HG03354 (cell line): Measurements from ENCODE around the gene PHYKPL.
"Not testable (repeated sequence)": the region's sequence is repeated elsewhere in the genome, so short reads cannot be mapped to it uniquely, and the experiment has no call there.

Source experiments
- ATAC-seq: cut with Tn5 transposase; IDR thresholded peaks from one replicate; pipeline ENCODE4 v1.9.1; 2021; ENCODE audit warnings: mild to moderate bottlenecking; ENCODE audit not compliant: unreplicated experiment, poor library complexity, severe bottlenecking

Gene PHYKPL

GRCh38 chr5:178210686-178211085 lies 21.9 kb downstream of the PHYKPL start:
- no peak for ATAC-seq

GRCh38 chr5:178210073-178210535 lies 22.5 kb downstream of the PHYKPL start:
- no peak for ATAC-seq

DNA sequence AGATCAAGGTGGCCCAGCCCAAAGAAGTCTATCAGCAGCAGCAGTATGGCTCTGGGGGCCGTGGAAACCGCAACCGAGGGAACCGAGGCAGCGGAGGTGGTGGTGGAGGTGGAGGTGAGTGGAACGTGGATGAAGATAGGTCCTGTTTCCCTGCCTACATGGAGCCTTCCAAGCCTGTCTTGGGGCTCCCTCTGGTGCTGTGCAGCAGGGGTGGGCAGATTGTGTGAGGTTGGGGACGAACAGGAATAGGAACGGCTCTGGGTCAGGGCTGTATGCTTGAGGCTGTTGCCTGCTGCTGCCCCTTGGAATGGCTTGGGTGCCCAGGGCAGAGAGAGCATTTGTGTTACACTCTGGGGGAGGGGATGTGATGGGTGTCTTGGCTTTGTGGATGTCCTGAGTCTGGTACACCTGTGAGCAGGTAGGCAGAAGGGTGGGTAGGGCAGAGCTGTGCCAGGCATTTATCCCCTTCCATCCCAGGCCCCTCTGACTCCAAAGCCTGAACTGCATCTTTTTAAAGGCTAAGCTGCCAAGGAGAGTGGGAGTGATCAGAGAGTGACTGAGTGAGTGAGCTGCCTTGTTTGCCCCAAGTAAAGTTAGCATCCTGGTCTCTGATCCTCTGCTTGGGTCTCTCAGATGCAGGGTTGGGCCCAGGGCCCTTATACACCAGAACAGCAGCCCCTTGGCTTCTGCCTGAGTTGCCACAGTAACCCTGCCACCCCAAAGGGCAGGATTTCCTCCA lies 23.1 kb downstream of the PHYKPL start:
- ATAC-seq, result no peak

DNA sequence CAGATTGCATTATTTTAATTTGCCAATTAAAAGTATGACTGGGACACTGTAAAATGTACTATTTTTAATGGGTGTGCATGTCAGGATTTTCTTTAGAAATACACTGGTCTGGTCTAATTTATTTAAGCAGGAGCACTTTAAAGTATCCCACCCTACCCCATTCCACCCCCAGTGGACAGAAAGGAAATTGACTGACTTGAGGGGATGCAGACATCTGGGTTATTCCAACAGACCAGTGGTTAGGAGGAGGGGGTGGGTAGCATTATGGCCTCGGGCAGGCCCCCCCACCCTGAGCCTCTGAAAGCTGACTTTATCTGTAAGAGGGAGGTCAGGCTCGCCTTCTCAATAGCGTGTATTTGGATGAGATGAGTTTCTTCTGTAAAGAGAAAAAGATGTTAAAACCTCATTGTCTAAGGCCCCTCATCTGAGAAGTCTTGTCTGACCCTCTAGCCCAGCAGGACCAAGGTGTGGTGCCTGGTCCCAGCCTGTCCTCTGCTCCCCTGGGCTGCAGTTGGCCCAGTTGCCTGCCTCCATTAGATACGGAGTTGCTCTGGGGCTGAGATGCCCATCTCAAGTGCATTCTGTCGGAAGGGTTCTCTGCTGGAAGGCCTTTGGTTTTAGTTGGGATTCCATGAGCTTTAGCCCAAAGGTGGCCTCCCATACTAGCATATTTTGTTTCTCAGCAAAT lies 23.9 kb downstream of the PHYKPL start:
- ATAC-seq, result no peak

DNA sequence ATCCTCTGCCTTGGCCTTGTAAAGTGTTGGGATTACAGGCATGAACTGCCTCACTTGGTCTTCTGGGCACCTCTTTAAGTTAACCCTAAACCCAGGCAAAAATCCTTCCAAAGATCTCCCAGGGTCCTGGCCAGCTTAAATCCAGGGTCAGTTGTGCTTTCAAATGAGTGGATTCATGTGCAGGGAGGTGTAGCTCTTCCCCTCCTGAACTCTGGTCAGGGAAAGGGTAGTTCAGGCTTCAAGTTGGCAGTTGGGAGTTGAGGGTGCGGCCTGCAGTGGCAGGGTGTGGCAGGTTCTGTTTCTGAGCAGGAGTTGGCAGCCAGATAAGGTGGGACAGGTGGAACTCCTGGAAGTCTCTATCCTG lies 24.7 kb downstream of the PHYKPL start:
- ATAC-seq, result no peak

- ATAC-seq, result no peak
These were observed 25.3 kb downstream of the PHYKPL start for GRCh38 chr5:178207183-178207916.

DNA sequence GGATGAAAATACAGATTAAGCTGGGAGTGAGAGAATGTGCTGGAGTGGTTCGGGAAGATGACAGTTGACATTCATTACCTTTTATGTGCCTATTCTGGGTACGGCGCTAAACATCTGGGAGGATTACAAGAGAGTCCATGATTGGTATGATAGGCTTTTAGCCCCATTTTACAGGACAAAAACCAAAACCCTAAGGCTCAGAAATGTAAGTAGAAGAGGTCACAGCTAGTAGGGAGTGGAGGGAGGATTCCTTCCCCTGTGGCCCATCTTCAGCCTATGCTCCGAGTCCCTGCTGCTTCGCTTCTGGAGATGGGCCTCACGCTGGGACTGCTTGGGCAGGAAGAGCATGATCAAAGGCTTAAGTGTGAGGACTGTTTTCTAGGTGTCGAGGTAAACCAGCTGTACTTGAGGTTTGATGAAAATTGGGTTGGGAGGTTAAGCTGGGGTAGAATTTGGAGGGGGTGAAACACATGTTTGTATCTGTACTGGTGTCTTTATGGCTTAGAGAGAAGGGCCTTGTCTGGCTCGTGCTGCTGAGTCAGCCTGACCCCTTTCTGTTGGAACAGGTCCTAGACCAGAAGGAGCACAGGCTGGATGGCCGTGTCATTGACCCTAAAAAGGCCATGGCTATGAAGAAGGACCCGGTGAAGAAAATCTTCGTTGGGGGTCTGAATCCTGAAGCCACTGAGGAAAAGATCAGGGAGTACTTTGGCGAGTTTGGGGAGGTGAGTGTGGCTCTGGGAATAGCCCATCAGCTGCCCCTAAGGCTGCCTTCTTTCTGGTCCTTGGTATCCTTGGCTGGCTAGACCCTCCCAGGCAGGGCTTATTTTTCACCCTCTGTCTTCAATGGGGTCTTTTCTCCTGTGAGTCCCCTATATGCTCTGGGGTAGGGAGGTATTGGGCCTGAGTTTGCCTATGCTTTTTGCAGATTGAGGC lies 26.2 kb downstream of the PHYKPL start:
- ATAC-seq, result no peak

DNA sequence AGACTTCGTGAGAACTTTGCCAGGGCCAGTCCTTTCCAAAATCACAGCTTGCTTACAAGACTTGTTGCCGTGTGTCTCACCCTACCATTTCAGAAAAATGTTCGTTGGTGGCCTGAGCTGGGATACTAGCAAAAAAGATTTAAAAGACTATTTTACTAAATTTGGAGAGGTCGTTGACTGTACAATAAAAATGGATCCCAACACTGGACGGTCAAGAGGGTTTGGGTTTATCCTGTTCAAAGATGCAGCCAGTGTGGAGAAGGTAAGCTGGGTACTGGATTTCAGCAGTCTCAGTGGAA lies 26.9 kb downstream of the PHYKPL start:
- no peak for ATAC-seq

- peak; percentile 57 for ATAC-seq
These were observed 27.5 kb downstream of the PHYKPL start for GRCh38 chr5:178204935-178205748.

- peak; percentile 83 for ATAC-seq
These were observed 28.2 kb downstream of the PHYKPL start, which contains the start of gene HNRNPAB for GRCh38 chr5:178204182-178204934. HNRNPAB (plus strand) TSS chr5:178204533; CDS start chr5:178204838, 305 bp downstream.

- ATAC-seq, result peak; percentile 11
These were observed 28.9 kb downstream of the PHYKPL start for GRCh38 chr5:178203670-178204181.

- no peak for ATAC-seq
These were observed 30.1 kb downstream of the PHYKPL start for GRCh38 chr5:178202541-178202940.

GRCh38 chr5:178201927-178202235 lies 30.7 kb downstream of the PHYKPL start:
- no peak for ATAC-seq

DNA sequence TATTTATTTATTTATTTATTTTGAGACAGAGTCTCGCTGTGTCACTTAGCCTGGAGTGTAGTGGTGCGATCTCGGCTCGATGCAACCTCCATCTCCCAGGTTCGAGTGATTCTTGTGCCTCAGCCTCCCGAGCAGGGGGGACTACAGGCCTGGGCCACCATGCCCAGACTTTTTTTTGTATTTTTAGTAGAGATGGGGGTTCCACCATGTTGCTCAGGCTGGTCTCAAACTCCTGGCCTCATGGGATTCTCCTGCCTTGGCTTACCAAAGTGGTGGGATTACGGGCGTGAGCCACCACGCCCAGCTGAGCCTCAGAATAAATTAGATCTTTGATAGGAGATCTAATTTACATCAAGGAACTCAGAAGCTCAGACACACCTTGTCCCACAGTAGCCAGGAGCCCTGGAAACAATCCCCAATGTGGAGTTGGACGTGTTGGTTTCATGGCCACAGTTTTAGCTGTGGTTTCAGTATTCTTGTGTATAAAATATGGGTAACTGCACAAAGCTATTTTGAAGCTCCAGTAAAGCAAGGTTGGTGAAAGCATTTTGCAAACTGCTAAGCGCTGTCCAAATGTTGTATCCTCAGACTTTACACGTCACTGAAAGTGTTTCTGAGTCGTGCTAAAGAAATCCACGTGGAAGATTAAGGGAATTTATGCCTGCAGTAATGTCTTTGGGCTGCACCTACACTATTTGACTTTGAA lies 31.2 kb downstream of the PHYKPL start:
- no peak for ATAC-seq

DNA sequence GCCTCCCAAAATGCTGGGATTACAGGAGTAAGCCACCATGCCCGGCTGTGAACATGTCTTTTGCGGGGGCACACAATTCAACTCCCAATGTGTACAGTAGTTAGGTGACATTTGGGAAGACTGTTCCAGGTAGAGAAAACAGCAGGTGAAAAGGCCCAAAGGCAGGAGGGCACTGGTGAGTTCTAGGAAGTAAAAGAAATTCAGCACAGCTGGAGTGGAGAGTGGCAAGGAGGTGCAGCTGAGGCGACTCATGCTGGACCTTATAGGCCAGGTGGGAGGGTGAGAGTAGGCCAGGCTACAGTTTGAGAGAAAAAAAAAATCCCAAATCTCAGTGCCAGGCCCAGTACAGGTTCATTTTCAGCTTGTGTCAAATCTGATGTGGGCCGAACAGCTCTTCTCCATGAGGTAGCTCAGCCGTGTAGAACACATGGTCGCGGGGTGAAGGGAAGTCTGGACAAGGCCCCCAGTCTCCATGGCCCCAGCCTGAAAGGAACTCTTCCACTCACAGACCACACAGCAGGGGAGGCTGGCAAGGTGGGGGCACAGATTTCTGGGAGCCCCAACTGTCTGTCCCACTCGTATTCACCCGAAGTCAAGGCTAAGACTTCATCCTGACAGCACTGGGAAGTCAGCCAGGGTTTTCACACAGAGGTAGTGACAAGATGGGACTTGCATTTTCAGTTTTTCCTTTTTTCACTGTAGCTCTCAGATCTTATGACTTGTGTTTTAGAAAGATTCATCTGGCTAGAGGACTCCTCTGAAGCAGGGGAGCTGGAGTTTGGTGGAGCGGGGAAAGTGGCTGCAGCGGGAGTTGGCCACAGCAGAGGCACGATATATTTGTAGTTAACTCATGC lies 32.8 kb downstream of the PHYKPL start:
- ATAC-seq, result no peak

- no peak for ATAC-seq
These were observed 33.9 kb downstream of the PHYKPL start for GRCh38 chr5:178198706-178199105.

GRCh38 chr5:178198151-178198550 lies 34.5 kb downstream of the PHYKPL start:
- ATAC-seq, result not testable (repeated sequence)
